Heart left ventricle (tissue), 13 donors: ENCODE data around the gene PANX2.

Experiments used
- CTCF ChIP-seq, 12 donors: fragments of 200-600 bp; sonication (generic) in 4 of 12; IDR thresholded peaks; one replicate each; pipeline versions ENCODE4 v1.5.0 to v1.8.0; 2018 to 2022; ENCODE audit warnings: antibody characterized with exemption in 12 of 12, mild to moderate bottlenecking in 5 of 12
- POLR2A ChIP-seq, 2 donors: fragments of 450-650 bp; IDR thresholded peaks; one replicate each; pipeline ENCODE4 v1.6.1; 2017; ENCODE audit warnings: antibody characterized with exemption in 2 of 2, mild to moderate bottlenecking in 2 of 2, moderate library complexity in 2 of 2
- donor health status: ischemic (EF 13 %, LVEDD 7.1; RV severe dilation, severe dysfunction).
- donor health status: DM: no; HTN: yes; CAD: no.
- donor health status: DM: no; HTN: no; CAD: no.
- donor health status: ischemic (EF 25% LVEDD 6.9; RV normal size, moderate dysfunction).
- donor health status: ischemic (EF 25% LVEDD 5.7; RV mildly dilated, moderate dysfunction).
- donor health status: ischemic (EF 35%, LVEDD 5.7; RV mildly dilated, moderate dysfunction).
- donor health status: nonischemic (EF 11% LVEDD 7.7; RV severe dilation, severe dysfunction).
- donor health status: DM: yes; HTN: yes; CAD: no.
- donor health status: PGD.
- donor health status: ischemic (EF 29% LVEDD 5.4; RV normal size, mild dysfunction).
- donor health status: nonischemic (EF 23%, LVEDD 6.1; RV moderate dilation, normal function).

GRCh38 chr22:50206599-50206998 lies 36.1 kb downstream of the PANX2 start:
- peak; percentile 41 to 65 (median 52) for TF ChIP-seq CTCF (IDR thresholded peaks at IDR 0.05)
- no peak for TF ChIP-seq POLR2A (IDR thresholded peaks at IDR 0.05)
